SJSA1 (cell line): Measurements from ENCODE around the gene CEACAM19. TPM values are rescaled to one million over a fixed set of nuclear protein-coding genes. Genes with fewer than 3 reads are reported as not detected.
"Not testable (repeated sequence)": the region's sequence is repeated elsewhere in the genome, so short reads cannot be mapped to it uniquely, and the experiment has no call there.

Source experiments
- DNase-seq, 2 experiments: peaks; one replicate each; pipeline ENCODE4 v3.0.0-alpha.2; 2015 to 2020; ENCODE audit warnings: low spot score in 2 of 2, low read depth in 1 of 2
- H3K27ac ChIP-seq: fragments of 250-450 bp; sonication (Bioruptor Pico); 2 replicates; pipeline ENCODE4 v1.5.1; 2020; ENCODE audit warnings: mild to moderate bottlenecking, moderate library complexity
- H3K27me3 ChIP-seq: fragments of 250-450 bp; sonication (Bioruptor Pico); replicated peaks from 2 replicates; pipeline ENCODE4 v1.5.1; 2020; ENCODE audit warnings: mild to moderate bottlenecking, moderate library complexity
- H3K36me3 ChIP-seq: fragments of 250-450 bp; sonication (Bioruptor Pico); 2 replicates; pipeline ENCODE4 v1.5.1; 2020; ENCODE audit warnings: mild to moderate bottlenecking
- H3K4me1 ChIP-seq: fragments of 250-450 bp; sonication (Bioruptor Pico); replicated peaks from 2 replicates; pipeline ENCODE4 v1.6.1; 2021; ENCODE audit warnings: mild to moderate bottlenecking
- H3K4me3 ChIP-seq: fragments of 250-450 bp; sonication (Bioruptor Pico); 2 replicates; pipeline ENCODE4 v1.5.1; 2020; ENCODE audit warnings: mild to moderate bottlenecking
- H3K9me3 ChIP-seq: fragments of 250-450 bp; sonication (Bioruptor Pico); replicated peaks from 2 replicates; pipeline ENCODE4 v1.5.1; 2020; ENCODE audit warnings: mild to moderate bottlenecking
- total RNA-seq: library from RNA; depleted of rRNA; stranded (reverse); fragments of >200 nt; shearing (Covaris generic); gene quantifications from 2 replicates; pipeline ENCODE4 v1.2.3, GENCODE V29; 2014; rRNA removed

Gene CEACAM19
- 0.06 and 1.6 TPM in 2 replicates for total RNA-seq

GRCh38 chr19:44671400-44671799 is at the start of gene CEACAM19:
Gene CEACAM19 (plus strand): TSS chr19:44671482. CDS start chr19:44671932, 450 bp downstream.
- peaks cover 2% of the 10 kb centered on the region; the same call in 1 of the 2 replicates for H3K9me3 ChIP-seq
- no peak within 1 kb of the TSS for H3K4me3 ChIP-seq
- DNase-seq = no peak
- H3K27me3 ChIP-seq = no peaks in the 10 kb centered on the region
- H3K27ac ChIP-seq = no peak within 1 kb of the TSS
- peaks cover 4% of the 10 kb centered on the region for H3K36me3 ChIP-seq
- no peaks in the 10 kb centered on the region for H3K4me1 ChIP-seq

GRCh38 chr19:44623080-44623479 is 48.2 kb upstream of the CEACAM19 start:
- peaks cover 32% of the 10 kb centered on the region for H3K4me1 ChIP-seq
- no peak overlapping the region for H3K27ac ChIP-seq
- H3K4me3 ChIP-seq = no peak overlapping the region
- no peaks in the 10 kb centered on the region for H3K27me3 ChIP-seq
- DNase-seq = no peak
- H3K9me3 ChIP-seq = peaks cover 3% of the 10 kb centered on the region
- H3K36me3 ChIP-seq = peaks cover 12% of the 10 kb centered on the region

GRCh38 chr19:44623626-44624025 is 47.7 kb upstream of the CEACAM19 start:
- H3K4me3 ChIP-seq = no peak overlapping the region
- peaks cover 32% of the 10 kb centered on the region for H3K4me1 ChIP-seq
- H3K27ac ChIP-seq = no peak overlapping the region
- H3K9me3 ChIP-seq = peaks cover 3% of the 10 kb centered on the region
- no peaks in the 10 kb centered on the region for H3K27me3 ChIP-seq
- no peak for DNase-seq
- H3K36me3 ChIP-seq = peaks cover 15% of the 10 kb centered on the region

- H3K27me3 ChIP-seq = no peaks in the 10 kb centered on the region
- no peak for DNase-seq
- H3K27ac ChIP-seq = peak overlapping the region; percentile 72
Observed at GRCh38 chr19:44624840-44625354, 46.4 kb upstream of the CEACAM19 start.

GRCh38 chr19:44625637-44626036 is 45.6 kb upstream of the CEACAM19 start:
- Histone ChIP-seq H3K27ac (peak overlapping the region; percentile 72), H3K4me1 (peaks cover 32% of the 10 kb centered on the region), H3K36me3 (peaks cover 19% of the 10 kb centered on the region)
- not testable (repeated sequence) for H3K4me3 ChIP-seq, H3K9me3 ChIP-seq, H3K27me3 ChIP-seq, DNase-seq

More at GRCh38 chr19:44624840-44625354, 46.4 kb upstream of the CEACAM19 start:
- H3K4me1 ChIP-seq = peaks cover 32% of the 10 kb centered on the region
- H3K36me3 ChIP-seq = peaks cover 19% of the 10 kb centered on the region
- H3K4me3 ChIP-seq = no peak overlapping the region
- H3K9me3 ChIP-seq = peaks cover 3% of the 10 kb centered on the region

GRCh38 chr19:44626048-44626624 is 45.1 kb upstream of the CEACAM19 start:
- Histone ChIP-seq H3K9me3 (peaks cover 3% of the 10 kb centered on the region), H3K27ac (peak overlapping the region; percentile 72), H3K4me3 (no peak overlapping the region), H3K27me3 (no peaks in the 10 kb centered on the region), H3K4me1 (peaks cover 32% of the 10 kb centered on the region), H3K36me3 (peaks cover 19% of the 10 kb centered on the region)
- peak; percentile 95 to 97 for DNase-seq

- Histone ChIP-seq H3K36me3 (peaks cover 19% of the 10 kb centered on the region), H3K9me3 (peaks cover 3% of the 10 kb centered on the region), H3K27ac (no peak overlapping the region), H3K4me1 (peaks cover 32% of the 10 kb centered on the region), H3K27me3 (no peaks in the 10 kb centered on the region), H3K4me3 (no peak overlapping the region)
- no peak for DNase-seq
Observed at GRCh38 chr19:44627631-44628030, 43.7 kb upstream of the CEACAM19 start.

- H3K9me3 ChIP-seq = peaks cover 3% of the 10 kb centered on the region
- DNase-seq = no peak
- H3K27me3 ChIP-seq = no peaks in the 10 kb centered on the region
- peaks cover 19% of the 10 kb centered on the region for H3K36me3 ChIP-seq
- no peak overlapping the region for H3K27ac ChIP-seq
- H3K4me1 ChIP-seq = peaks cover 26% of the 10 kb centered on the region
- H3K4me3 ChIP-seq = no peak overlapping the region
Observed at GRCh38 chr19:44628793-44629192, 42.5 kb upstream of the CEACAM19 start.

- not testable (repeated sequence) for DNase-seq, H3K27me3 ChIP-seq, H3K27ac ChIP-seq, H3K4me3 ChIP-seq, H3K9me3 ChIP-seq
- peaks cover 34% of the 10 kb centered on the region for H3K4me1 ChIP-seq
- H3K36me3 ChIP-seq = peaks cover 12% of the 10 kb centered on the region
Observed at GRCh38 chr19:44631611-44632010, 39.7 kb upstream of the CEACAM19 start.

- H3K9me3 ChIP-seq, H3K4me3 ChIP-seq, H3K27ac ChIP-seq, H3K36me3 ChIP-seq, DNase-seq, H3K27me3 ChIP-seq: not testable (repeated sequence)
- H3K4me1 ChIP-seq = peaks cover 36% of the 10 kb centered on the region
Observed at GRCh38 chr19:44634058-44634457, 37.2 kb upstream of the CEACAM19 start.

GRCh38 chr19:44634785-44635184 is 36.5 kb upstream of the CEACAM19 start:
- DNase-seq = no peak
- no peak overlapping the region for H3K27ac ChIP-seq
- H3K4me3 ChIP-seq = no peak overlapping the region
- H3K4me1 ChIP-seq = peaks cover 36% of the 10 kb centered on the region
- H3K27me3 ChIP-seq = no peaks in the 10 kb centered on the region
- no peaks in the 10 kb centered on the region for H3K36me3 ChIP-seq
- no peaks in the 10 kb centered on the region for H3K9me3 ChIP-seq

GRCh38 chr19:44635581-44636438 is 35.5 kb upstream of the CEACAM19 start:
- Histone ChIP-seq H3K4me3 (no peak overlapping the region), H3K27ac (peak overlapping the region; percentile 51; the same call in 1 of the 2 replicates), H3K4me1 (peaks cover 36% of the 10 kb centered on the region), H3K9me3 (no peaks in the 10 kb centered on the region), H3K27me3 (no peaks in the 10 kb centered on the region), H3K36me3 (no peaks in the 10 kb centered on the region)
- peak in 1 of 2 experiments; percentile 46 for DNase-seq

- no peak overlapping the region for H3K27ac ChIP-seq
Observed at GRCh38 chr19:44636439-44637389, 34.6 kb upstream of the CEACAM19 start.

More at GRCh38 chr19:44636439-44637389, 34.6 kb upstream of the CEACAM19 start:
- no peak overlapping the region for H3K4me3 ChIP-seq
- H3K27me3 ChIP-seq = no peaks in the 10 kb centered on the region
- no peaks in the 10 kb centered on the region for H3K36me3 ChIP-seq
- no peaks in the 10 kb centered on the region for H3K9me3 ChIP-seq
- peaks cover 36% of the 10 kb centered on the region for H3K4me1 ChIP-seq
- DNase-seq = no peak
